ENCODE data around the gene RAD51B.

- TF ChIP-seq YY1 (IDR thresholded peaks at IDR 0.05; ENCODE audit: insufficient read depth, insufficient read length): no peak
- no peak for TF ChIP-seq SUZ12 (IDR thresholded peaks at IDR 0.05; ENCODE audit: extremely low read depth, insufficient read depth, insufficient read length)
- no peak for TF ChIP-seq ZNF274 (IDR thresholded peaks at IDR 0.05; ENCODE audit: low read depth, low read length)
Observed at GRCh38 chr14:68528040-68528687, 708.6 kb downstream of the RAD51B start.
